MCF 10A (cell line): ENCODE results near the gene ANKRD60. TPM values are rescaled to one million over a fixed set of nuclear protein-coding genes. Genes with fewer than 3 reads are reported as not detected.

ENCODE experiments used
- BruUV-seq: library from RNA; stranded (reverse); fragments of 400-500 nt; replicated peaks from 2 replicates; lab custom pipeline; 2021; lab: Mats Ljungman, UMichigan
- CTCF ChIA-PET: fragments of 300-600 bp; sonication (Branson Sonifier 250); formaldehyde crosslinking; extraction: SDS; loops from one replicate; lab custom pipeline; 2021; ENCODE audit warnings: antibody characterized with exemption, inconsistent platforms; lab: Yijun Ruan, JAX
- POLR2A ChIA-PET: fragments of 300-600, 350-650 bp; sonication (Branson Sonifier 250); formaldehyde crosslinking; extraction: SDS; loops from one replicate; lab custom pipeline; 2020; ENCODE audit warnings: antibody characterized with exemption, inconsistent platforms; lab: Yijun Ruan, JAX
- DNase-seq: peaks from one replicate; pipeline ENCODE4 v3.0.0-alpha.2; 2018; ENCODE audit not compliant: unreplicated experiment
- H3K27ac Mint-ChIP-seq: one replicate; pipeline ENCODE4 v1.8.0; 2022; ENCODE audit warnings: mild to moderate bottlenecking, low read depth, mixed read lengths; ENCODE audit not compliant: unreplicated experiment
- H3K27me3 Mint-ChIP-seq: one replicate; pipeline ENCODE4 v1.8.0; 2022; ENCODE audit warnings: mixed read lengths; ENCODE audit not compliant: insufficient read depth, unreplicated experiment
- H3K36me3 Mint-ChIP-seq: one replicate; pipeline ENCODE4 v1.8.0; 2022; ENCODE audit warnings: mild to moderate bottlenecking, moderate library complexity, mixed read lengths; ENCODE audit not compliant: insufficient read depth, unreplicated experiment
- H3K4me1 Mint-ChIP-seq: one replicate; pipeline ENCODE4 v1.8.0; 2022; ENCODE audit warnings: mixed read lengths; ENCODE audit not compliant: insufficient read depth, unreplicated experiment
- H3K4me3 Mint-ChIP-seq: one replicate; pipeline ENCODE4 v1.8.0; 2022; ENCODE audit warnings: mild to moderate bottlenecking, moderate library complexity, mixed read lengths; ENCODE audit not compliant: unreplicated experiment
- H3K9me3 Mint-ChIP-seq: one replicate; pipeline ENCODE4 v1.8.0; 2022; ENCODE audit warnings: mixed read lengths; ENCODE audit not compliant: unreplicated experiment
- intact Hi-C: fragments of 100-400 bp; cut with micrococcal nuclease; formaldehyde crosslinking; loops from 2 replicates; pipeline ENCODE4 v1.14.1; 2022
- total RNA-seq: library from RNA; stranded (reverse); gene quantifications from 2 replicates; pipeline ENCODE4 v1.2.3, GENCODE V29; 2022
- TF ChIP-seq, protein P1 (sequence below): fragments of 200-600 bp; IDR thresholded peaks from one replicate; pipeline ENCODE4 v1.8.0; 2022; ENCODE audit warnings: antibody characterized with exemption, mild to moderate bottlenecking; ENCODE audit not compliant: unreplicated experiment

Gene ANKRD60
- total RNA-seq, 1 experiment from 2014 or later, result not detected

DNA sequence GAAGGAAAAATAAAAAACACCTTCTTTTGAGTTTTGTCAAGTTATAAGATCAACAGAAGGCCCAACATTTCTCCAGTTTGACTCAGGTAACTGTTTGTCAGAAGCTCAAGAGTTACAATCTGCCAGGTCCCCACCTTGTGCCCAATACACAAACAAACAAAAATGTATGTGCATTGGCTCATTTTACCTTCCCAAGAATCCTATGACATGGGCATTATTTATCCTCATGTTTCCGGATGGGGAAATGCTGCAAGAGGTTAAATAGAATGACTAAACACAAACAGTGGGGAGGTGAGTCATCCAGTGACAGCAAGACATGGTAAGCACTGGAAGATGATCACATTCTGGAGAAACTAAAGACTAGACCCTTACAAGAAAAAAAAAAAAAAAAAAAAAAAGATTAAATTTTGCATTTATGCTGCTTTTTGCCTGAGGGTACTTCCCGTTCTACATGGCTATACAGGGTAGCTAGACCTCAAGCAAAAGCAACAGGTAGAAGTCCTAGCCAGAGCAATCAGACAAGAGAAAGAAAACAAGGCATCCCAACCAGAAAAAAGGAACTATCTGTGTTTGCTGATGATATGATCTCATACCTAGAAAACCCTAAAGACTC, 23.6 kb upstream of the ANKRD60 start:
- H3K27ac Mint-ChIP-seq, result peak overlapping the region; percentile 88
- DNase-seq, result peak; percentile 91
- CTCF ChIA-PET, result interaction anchor here (0.6 to 11.2 kb wide), 4 partner anchors 17 to 777 kb away, joined by 3 to 121 read pairs (median 4); no protein-coding TSS in a partner anchor
- intact Hi-C loops, result loop anchor here (2.0 kb wide), 1 partner anchor 55 kb away; no protein-coding TSS in a partner anchor
- peaks cover 7% of the 10 kb centered on the region for H3K4me1 Mint-ChIP-seq
- POLR2A ChIA-PET, result interaction anchor here (0.9 to 1.9 kb wide), 3 partner anchors 20 to 399 kb away, joined by 3 to 11 read pairs (median 5); partner anchors contain the start of gene STX16
- no peak overlapping the region for H3K4me3 Mint-ChIP-seq
- peaks cover 28% of the 10 kb centered on the region for H3K36me3 Mint-ChIP-seq
- H3K27me3 Mint-ChIP-seq, result no peaks in the 10 kb centered on the region
- TF ChIP-seq, protein P1, sequence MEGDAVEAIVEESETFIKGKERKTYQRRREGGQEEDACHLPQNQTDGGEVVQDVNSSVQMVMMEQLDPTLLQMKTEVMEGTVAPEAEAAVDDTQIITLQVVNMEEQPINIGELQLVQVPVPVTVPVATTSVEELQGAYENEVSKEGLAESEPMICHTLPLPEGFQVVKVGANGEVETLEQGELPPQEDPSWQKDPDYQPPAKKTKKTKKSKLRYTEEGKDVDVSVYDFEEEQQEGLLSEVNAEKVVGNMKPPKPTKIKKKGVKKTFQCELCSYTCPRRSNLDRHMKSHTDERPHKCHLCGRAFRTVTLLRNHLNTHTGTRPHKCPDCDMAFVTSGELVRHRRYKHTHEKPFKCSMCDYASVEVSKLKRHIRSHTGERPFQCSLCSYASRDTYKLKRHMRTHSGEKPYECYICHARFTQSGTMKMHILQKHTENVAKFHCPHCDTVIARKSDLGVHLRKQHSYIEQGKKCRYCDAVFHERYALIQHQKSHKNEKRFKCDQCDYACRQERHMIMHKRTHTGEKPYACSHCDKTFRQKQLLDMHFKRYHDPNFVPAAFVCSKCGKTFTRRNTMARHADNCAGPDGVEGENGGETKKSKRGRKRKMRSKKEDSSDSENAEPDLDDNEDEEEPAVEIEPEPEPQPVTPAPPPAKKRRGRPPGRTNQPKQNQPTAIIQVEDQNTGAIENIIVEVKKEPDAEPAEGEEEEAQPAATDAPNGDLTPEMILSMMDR, result no peak
- no TSS peak for BruUV-seq
- H3K9me3 Mint-ChIP-seq, result no peaks in the 10 kb centered on the region

DNA sequence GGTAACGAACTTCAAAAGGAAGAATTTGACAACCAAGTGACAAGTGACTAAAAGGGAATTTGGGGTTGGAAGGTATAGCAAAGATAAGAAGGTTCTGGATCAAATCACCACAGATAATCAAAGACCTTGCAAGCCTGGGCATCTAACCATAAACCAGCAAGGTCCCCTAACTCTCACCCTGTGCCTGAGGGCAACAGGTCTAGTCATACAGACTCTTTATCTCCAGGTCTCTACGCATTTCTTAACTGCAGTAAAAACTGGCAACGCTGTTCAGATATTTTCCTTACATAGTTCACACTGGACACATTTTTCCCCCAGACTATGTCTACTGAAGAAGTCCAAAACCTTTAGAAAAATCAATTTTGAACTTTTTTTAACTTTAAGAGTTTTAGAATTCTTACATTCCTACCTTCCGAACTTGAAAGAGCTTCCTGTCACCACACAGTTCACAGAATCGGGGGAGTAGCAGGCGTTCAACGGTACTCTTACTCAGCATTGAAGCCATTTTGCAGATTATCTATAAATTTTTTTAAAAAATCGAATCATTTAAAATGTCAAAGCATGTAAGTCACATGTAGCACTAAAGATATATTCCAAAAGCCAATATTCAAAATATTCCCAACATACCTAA, 23.0 kb upstream of the ANKRD60 start:
- Mint-ChIP-seq H3K27ac (peak overlapping the region; percentile 88), H3K36me3 (peaks cover 34% of the 10 kb centered on the region), H3K4me3 (no peak overlapping the region), H3K4me1 (peaks cover 7% of the 10 kb centered on the region), H3K9me3 (no peaks in the 10 kb centered on the region), H3K27me3 (no peaks in the 10 kb centered on the region)
- TSS peak; percentile 34 for BruUV-seq
- TF ChIP-seq, protein P1, result no peak
- intact Hi-C loops, result no loop called here
- no peak for DNase-seq
- CTCF ChIA-PET, result interaction anchor here (11.2 kb wide), 1 partner anchor 17 kb away, joined by 121 read pairs; no protein-coding TSS in a partner anchor
- POLR2A ChIA-PET, result interaction anchor here (0.9 to 1.9 kb wide), 2 partner anchors 62 to 400 kb away, joined by 3 to 11 read pairs; partner anchors contain the start of gene STX16

DNA sequence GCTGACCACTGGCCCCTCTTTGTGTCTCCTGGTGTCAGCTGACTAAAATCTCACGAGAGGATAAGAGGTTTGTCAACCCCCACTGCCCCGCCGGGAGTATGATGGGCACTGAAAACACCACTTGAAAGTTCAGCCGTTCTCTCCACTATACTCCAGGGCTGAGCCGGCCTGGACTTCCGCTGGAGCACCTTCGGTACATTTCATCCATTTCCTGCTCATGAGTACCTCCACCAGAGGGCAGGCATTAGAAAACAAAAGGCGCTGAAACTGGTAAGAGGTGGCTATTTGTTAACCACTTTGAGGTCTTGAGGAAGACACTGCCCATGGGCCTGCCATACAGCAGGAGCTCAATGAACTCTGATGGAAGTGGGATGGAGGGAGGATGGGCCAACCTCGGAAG, 17.9 kb upstream of the ANKRD60 start:
- no TSS peak for BruUV-seq
- H3K27me3 Mint-ChIP-seq, result no peaks in the 10 kb centered on the region
- peaks cover 47% of the 10 kb centered on the region for H3K36me3 Mint-ChIP-seq
- H3K27ac Mint-ChIP-seq, result no peak overlapping the region
- no peaks in the 10 kb centered on the region for H3K9me3 Mint-ChIP-seq
- intact Hi-C loops, result no loop called here
- TF ChIP-seq, protein P1, result peak; percentile 14
- ChIA-PET POLR2A (interaction anchor here (2.3 kb wide), 1 partner anchor 405 kb away, joined by 5 read pairs; the partner anchor contains the start of gene STX16), CTCF (interaction anchor here (0.5 to 11.2 kb wide), 12 partner anchors 11 to 1211 kb away, joined by 3 to 121 read pairs (median 3); no protein-coding TSS in a partner anchor)
- H3K4me1 Mint-ChIP-seq, result no peaks in the 10 kb centered on the region
- no peak overlapping the region for H3K4me3 Mint-ChIP-seq
- peak; percentile 29 for DNase-seq

DNA sequence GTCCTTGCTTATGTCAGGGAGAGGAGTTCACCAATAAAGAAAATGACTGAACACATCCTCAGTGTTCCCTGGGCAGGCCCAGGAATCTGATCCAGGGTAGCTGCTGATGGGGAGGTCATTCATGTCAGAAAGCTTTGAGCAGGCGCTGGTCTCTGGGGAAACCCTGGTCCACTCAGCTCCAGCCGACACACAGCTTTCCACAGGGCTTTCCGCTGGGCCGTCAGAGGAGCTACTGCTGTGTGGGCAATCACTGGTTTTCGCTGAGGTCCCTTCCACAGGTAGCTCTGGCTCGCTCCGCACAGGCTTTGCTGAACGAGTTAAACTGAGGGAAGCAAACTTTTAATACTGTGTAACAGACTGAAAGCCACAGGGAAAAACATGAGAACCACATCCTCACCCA, 17.5 kb upstream of the ANKRD60 start:
- ChIA-PET POLR2A (interaction anchor here (0.6 to 2.3 kb wide), 3 partner anchors 15 to 406 kb away, joined by 3 to 6 read pairs (median 5); partner anchors contain the start of gene STX16), CTCF (interaction anchor here (0.5 to 11.2 kb wide), 11 partner anchors 11 to 1211 kb away, joined by 3 to 121 read pairs (median 3); no protein-coding TSS in a partner anchor)
- Mint-ChIP-seq H3K36me3 (peaks cover 43% of the 10 kb centered on the region), H3K27me3 (no peaks in the 10 kb centered on the region), H3K4me3 (no peak overlapping the region), H3K9me3 (no peaks in the 10 kb centered on the region), H3K27ac (no peak overlapping the region), H3K4me1 (no peaks in the 10 kb centered on the region)
- intact Hi-C loops, result no loop called here
- TF ChIP-seq, protein P1, result no peak
- DNase-seq, result no peak
- BruUV-seq, result no TSS peak
